HL-60 (cell line): ENCODE results near the gene FOXP1.

ENCODE experiments used
- DNase-seq, 2 experiments: peaks; one replicate each; pipeline ENCODE4 v3.0.0-alpha.2; 2010 to 2020; ENCODE audit warnings: low read depth in 1 of 2, low spot score in 1 of 2
- H3K27ac ChIP-seq: fragments of 250-450 bp; sonication (Bioruptor Pico); replicated peaks from 2 replicates; pipeline ENCODE4 v1.5.1; 2020; ENCODE audit warnings: mild to moderate bottlenecking, moderate library complexity
- H3K27me3 ChIP-seq: fragments of 250-450 bp; sonication (Bioruptor Pico); 2 replicates; pipeline ENCODE4 v1.5.1; 2021; ENCODE audit warnings: mild to moderate bottlenecking, moderate library complexity; ENCODE audit not compliant: insufficient read depth, poor library complexity, severe bottlenecking
- H3K4me3 ChIP-seq: replicated peaks from 2 replicates; pipeline ENCODE4 v1.5.1; 2011; ENCODE audit warnings: mild to moderate bottlenecking, control low read depth, low read length; ENCODE audit not compliant: insufficient read depth
- CTCF ChIP-seq: IDR thresholded peaks from one replicate; pipeline ENCODE4 v1.5.1; 2011; ENCODE audit warnings: low read length, control low read depth, inconsistent platforms; ENCODE audit not compliant: insufficient read depth
- GABPA ChIP-seq: IDR thresholded peaks from 2 replicates; pipeline ENCODE4 v1.6.1; 2012; ENCODE audit warnings: low read depth
- POLR2AphosphoS5 ChIP-seq: IDR thresholded peaks from 2 replicates; pipeline ENCODE4 v1.6.1; 2012; ENCODE audit warnings: low read depth
- SPI1 ChIP-seq: IDR thresholded peaks from 2 replicates; pipeline ENCODE4 v1.6.1; 2012; ENCODE audit warnings: low read depth, mild to moderate bottlenecking, borderline replicate concordance
- TF ChIP-seq, protein P1 (sequence below): IDR thresholded peaks from 2 replicates; pipeline ENCODE4 v1.6.1; 2012; ENCODE audit warnings: low read depth; ENCODE audit not compliant: insufficient replicate concordance

Gene FOXP1

GRCh38 chr3:71551311-71551919, 32.1 kb downstream of the FOXP1 start:
- no peak for DNase-seq
- no peaks in the 10 kb centered on the region for H3K27me3 ChIP-seq
- TF ChIP-seq SPI1 = no peak
- TF ChIP-seq, protein P1, sequence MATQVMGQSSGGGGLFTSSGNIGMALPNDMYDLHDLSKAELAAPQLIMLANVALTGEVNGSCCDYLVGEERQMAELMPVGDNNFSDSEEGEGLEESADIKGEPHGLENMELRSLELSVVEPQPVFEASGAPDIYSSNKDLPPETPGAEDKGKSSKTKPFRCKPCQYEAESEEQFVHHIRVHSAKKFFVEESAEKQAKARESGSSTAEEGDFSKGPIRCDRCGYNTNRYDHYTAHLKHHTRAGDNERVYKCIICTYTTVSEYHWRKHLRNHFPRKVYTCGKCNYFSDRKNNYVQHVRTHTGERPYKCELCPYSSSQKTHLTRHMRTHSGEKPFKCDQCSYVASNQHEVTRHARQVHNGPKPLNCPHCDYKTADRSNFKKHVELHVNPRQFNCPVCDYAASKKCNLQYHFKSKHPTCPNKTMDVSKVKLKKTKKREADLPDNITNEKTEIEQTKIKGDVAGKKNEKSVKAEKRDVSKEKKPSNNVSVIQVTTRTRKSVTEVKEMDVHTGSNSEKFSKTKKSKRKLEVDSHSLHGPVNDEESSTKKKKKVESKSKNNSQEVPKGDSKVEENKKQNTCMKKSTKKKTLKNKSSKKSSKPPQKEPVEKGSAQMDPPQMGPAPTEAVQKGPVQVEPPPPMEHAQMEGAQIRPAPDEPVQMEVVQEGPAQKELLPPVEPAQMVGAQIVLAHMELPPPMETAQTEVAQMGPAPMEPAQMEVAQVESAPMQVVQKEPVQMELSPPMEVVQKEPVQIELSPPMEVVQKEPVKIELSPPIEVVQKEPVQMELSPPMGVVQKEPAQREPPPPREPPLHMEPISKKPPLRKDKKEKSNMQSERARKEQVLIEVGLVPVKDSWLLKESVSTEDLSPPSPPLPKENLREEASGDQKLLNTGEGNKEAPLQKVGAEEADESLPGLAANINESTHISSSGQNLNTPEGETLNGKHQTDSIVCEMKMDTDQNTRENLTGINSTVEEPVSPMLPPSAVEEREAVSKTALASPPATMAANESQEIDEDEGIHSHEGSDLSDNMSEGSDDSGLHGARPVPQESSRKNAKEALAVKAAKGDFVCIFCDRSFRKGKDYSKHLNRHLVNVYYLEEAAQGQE = no peak
- TF ChIP-seq CTCF = no peak
- TF ChIP-seq GABPA = no peak
- TF ChIP-seq POLR2AphosphoS5 = no peak
- H3K27ac ChIP-seq = peak overlapping the region; percentile 46
- H3K4me3 ChIP-seq = no peak overlapping the region

GRCh38 chr3:71549951-71550350, 33.6 kb downstream of the FOXP1 start:
- Histone ChIP-seq H3K27ac (no peak overlapping the region), H3K27me3 (no peaks in the 10 kb centered on the region), H3K4me3 (no peak overlapping the region)
- TF ChIP-seq, protein P1 = no peak
- TF ChIP-seq SPI1 (no peak), GABPA (no peak), POLR2AphosphoS5 (no peak), CTCF (no peak)
- no peak for DNase-seq

- Histone ChIP-seq H3K27me3 (no peaks in the 10 kb centered on the region), H3K27ac (peak overlapping the region; percentile 90), H3K4me3 (no peak overlapping the region)
- TF ChIP-seq POLR2AphosphoS5 (no peak), SPI1 (no peak), CTCF (no peak), GABPA (no peak)
- TF ChIP-seq, protein P1 = no peak
- DNase-seq = no peak
These were observed 34.7 kb downstream of the FOXP1 start for GRCh38 chr3:71548705-71549384.
